A549 treated with AZD2906 at 1 μM for 4 hours (cell line): ENCODE measurements around the gene S100A11. TPM values are rescaled to one million over a fixed set of nuclear protein-coding genes. Genes with fewer than 3 reads are reported as not detected.

Experiments used
- total RNA-seq: library from RNA; stranded (reverse); fragments of 200-300 nt; extraction: Qiagen RNA extraction; gene quantifications from 5 replicates; pipeline ENCODE4 v1.2.3, GENCODE V29; 2022

Gene S100A11
- total RNA-seq: 1,684 to 2,013 TPM (median 1,920 TPM) in 5 replicates

DNA sequence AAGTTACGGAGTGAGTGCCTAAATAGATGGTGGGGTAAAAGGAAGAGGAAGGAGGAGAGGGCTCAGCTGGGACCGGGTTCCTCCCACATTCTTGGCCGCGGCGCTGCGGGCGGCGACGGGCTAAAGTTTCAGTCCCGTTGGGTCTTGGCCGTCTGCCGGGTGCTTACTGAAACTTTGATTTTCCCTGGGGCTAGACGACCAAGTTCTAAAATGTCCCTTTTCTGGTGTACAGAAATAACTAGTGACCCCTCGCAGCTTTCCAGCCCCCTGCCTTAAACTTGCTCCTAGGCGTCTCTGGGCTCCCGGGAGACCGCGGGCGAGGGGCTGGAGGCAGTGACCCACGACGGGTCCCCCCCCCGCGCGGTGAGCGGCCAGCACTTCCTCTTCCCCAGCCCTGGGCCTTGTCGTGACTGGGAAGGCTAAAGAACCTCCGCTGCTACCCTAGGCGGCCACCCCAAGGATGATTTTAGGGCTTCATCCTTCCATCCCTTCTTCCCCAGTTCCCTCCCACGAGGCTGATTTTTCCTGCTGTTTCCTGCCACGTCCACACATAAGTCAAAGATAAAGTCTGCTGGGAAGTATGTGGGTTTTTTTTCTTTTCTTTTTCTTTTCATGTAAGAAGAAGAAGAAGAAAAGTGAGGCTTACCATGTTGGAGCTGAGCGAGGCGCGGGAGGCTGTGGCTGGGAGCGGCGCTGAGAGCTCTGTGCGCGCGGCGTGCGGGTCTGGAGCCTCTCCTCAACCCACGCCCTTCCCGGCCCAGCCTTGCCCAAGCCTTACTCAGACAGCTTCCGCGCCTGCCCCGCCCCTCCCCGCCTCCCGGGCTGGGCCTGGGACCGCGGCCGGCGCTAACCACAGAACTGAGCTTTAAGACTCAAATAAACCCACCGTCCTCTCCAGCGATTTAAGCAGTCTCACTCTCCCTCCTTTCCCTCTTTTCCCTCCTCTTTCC is at the start of gene S100A11:
Gene S100A11 (minus strand): TSS at position 738 of the 950 bp plus-strand sequence. CDS start 89 bp downstream, at position 649.

DNA sequence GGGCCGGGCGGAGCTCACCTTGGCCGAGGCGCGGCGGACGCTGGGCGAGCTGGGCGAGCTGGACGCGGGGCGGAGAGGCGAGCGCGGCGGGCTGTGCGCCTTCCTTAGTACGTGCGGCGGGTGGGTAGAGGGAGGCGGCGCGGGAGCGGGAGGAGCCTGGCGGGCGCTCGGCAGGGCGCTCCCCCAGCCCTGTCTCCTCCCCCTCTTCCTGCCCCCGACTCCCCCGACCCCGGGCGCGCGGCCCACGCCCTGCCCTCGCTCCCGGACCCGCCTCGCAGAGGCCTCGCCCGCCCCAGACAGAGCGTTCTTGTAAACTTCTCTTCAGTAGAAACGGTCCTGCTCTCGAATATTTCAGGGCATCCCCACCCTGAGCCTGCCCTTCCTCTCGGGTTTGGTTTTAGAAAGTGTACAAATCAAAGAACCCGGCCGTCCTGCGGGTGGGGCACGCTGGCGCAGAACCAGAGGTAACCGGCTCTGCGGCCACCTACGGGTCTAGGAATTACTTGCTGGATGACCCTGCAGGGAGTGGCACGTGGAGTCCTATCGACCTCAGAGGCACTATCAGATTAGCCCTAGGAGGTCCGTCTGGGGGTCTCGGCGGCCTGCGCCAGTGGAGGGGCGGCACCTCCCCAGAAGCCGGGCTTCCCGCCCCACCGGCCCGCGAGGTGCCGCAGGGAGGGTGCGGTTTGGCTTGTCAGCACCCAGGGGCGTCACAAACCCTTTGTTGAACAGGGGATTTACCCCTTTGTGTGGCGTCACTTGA is 42.9 kb downstream of the S100A11 start, which contains the start of gene S100A10:
Gene S100A10 (minus strand): TSS at position 126 of the 763 bp plus-strand sequence. CDS start 7,629 bp downstream, outside the sequence.

Other genes starting within 250 kb of the S100A11 start
- gene TDRKH, start 246.5 kb downstream of the S100A11 start, total RNA-seq: 5.1 to 5.7 TPM (median 5.3 TPM) in 5 replicates
- not detected in 5 replicates for gene LINGO4, start 231.6 kb downstream of the S100A11 start, total RNA-seq
- 0.01 to 0.05 TPM (median 0.03 TPM) in 5 replicates for gene RORC, start 205.2 kb downstream of the S100A11 start, total RNA-seq
- gene C2CD4D, start 197.2 kb downstream of the S100A11 start, total RNA-seq: not detected in 5 replicates
- gene THEM5, start 183.3 kb downstream of the S100A11 start, total RNA-seq: 0.06 TPM in 1 of 5 replicates, not detected in the others
- gene THEM4, start 127.5 kb downstream of the S100A11 start, total RNA-seq: 12.9 to 13.5 TPM (median 13.2 TPM) in 5 replicates
- gene S100A10, start 43.1 kb downstream of the S100A11 start, total RNA-seq: 2,226 to 2,594 TPM (median 2,422 TPM) in 5 replicates
- gene TCHHL1, start 52.1 kb upstream of the S100A11 start, total RNA-seq: not detected in 5 replicates
- 0.23 to 0.28 TPM (median 0.25 TPM) in 5 replicates for gene TCHH, start 78.4 kb upstream of the S100A11 start, total RNA-seq
- gene RPTN, start 122.2 kb upstream of the S100A11 start, total RNA-seq: 0.02 TPM in 2 of 5 replicates, not detected in the others
- 0.01 TPM in 2 of 5 replicates, not detected in the others for gene HRNR, start 187.2 kb upstream of the S100A11 start, total RNA-seq